AG10803 (cell line): ENCODE data around the gene ARHGEF16.
A peak's percentile ranks its signal among the peaks of the same experiment; 100 is the strongest.

Source experiments
- DNase-seq: peaks from one replicate; pipeline ENCODE4 v3.0.0; 2010; ENCODE audit warnings: low read depth
- H3K4me3 ChIP-seq: 2 replicates; pipeline ENCODE4 v1.5.1; 2011; ENCODE audit warnings: mild to moderate bottlenecking, low read length, control low read depth
- TF ChIP-seq, protein P1 (sequence below): conservative IDR thresholded peaks from 2 replicates; pipeline ENCODE4 v1.5.1; 2011; ENCODE audit warnings: mild to moderate bottlenecking, low read length, control low read depth, inconsistent platforms

The ARHGEF16 gene

DNA sequence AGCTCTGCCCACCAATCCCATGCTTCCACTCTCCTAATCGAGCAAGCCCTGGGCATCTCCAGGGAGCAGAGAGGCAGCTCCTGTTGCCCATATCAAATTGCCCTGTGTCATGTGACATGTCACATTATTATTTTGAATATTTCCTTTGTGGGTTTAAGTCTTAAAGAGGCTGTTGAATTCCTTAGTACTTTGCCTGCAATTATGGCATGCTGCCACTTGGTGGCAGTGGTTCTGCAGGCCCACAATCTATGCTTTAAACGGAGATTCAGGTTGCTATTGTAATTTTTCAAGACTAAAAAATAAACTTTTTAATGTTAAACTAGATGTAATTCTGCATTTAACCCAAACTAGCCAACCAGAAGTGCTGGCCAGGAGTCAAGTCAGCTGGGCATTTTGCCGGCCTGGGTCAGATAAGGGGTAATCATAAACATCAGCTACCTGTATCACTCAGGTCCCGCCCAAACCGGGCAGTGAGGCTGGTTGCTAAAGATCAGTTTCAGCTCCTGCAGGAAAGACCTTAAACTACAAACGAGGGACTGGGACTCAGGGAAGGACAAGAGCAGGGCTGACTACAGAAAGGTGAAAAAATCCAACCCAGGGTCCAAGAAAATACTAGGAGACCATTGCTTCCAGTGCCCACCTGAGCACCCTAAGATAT lies 37.3 kb upstream of the ARHGEF16 start:
- no peak overlapping the region for H3K4me3 ChIP-seq
- TF ChIP-seq, protein P1, sequence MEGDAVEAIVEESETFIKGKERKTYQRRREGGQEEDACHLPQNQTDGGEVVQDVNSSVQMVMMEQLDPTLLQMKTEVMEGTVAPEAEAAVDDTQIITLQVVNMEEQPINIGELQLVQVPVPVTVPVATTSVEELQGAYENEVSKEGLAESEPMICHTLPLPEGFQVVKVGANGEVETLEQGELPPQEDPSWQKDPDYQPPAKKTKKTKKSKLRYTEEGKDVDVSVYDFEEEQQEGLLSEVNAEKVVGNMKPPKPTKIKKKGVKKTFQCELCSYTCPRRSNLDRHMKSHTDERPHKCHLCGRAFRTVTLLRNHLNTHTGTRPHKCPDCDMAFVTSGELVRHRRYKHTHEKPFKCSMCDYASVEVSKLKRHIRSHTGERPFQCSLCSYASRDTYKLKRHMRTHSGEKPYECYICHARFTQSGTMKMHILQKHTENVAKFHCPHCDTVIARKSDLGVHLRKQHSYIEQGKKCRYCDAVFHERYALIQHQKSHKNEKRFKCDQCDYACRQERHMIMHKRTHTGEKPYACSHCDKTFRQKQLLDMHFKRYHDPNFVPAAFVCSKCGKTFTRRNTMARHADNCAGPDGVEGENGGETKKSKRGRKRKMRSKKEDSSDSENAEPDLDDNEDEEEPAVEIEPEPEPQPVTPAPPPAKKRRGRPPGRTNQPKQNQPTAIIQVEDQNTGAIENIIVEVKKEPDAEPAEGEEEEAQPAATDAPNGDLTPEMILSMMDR: peak; percentile 13
- DNase-seq: no peak

DNA sequence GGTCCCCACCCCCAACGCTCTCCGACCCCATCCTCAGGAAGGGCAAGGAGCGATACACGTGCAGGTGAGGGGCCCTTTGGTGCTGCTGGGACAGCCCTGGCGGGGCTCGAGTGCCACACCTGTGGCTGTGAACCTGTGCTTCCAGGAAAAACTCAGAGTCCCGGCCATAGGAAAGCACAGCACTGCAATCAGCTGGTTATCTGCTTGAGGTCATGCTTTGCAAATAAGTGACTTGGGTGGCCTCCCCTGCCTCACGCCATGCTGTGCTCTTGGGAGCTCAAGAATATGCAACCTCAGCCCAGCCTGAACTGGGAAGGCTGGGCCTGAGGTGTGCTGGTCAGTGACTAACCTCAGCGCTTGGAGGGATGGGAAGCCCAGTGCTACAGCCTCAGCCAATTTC lies 36.5 kb upstream of the ARHGEF16 start:
- TF ChIP-seq, protein P1: no peak
- no peak overlapping the region for H3K4me3 ChIP-seq
- no peak for DNase-seq

DNA sequence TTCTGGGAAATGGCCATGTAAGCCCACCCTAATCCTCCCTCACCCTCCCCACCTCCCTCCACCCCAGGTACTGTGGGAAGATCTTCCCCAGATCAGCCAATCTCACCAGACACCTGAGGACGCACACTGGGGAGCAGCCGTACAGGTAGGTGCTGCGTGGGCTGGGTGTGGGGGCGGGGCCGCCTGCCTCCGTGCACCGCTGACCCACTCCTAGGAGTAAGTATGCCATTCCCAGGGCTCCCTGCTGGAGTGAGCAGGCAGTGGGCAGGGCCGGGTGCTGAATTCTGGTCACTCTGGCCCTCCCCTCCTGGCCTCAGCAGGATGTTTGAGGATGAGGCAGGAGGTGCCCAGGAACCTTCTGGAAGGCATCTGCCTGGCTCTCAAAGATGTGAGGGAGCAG lies 35.9 kb upstream of the ARHGEF16 start:
- TF ChIP-seq, protein P1: no peak
- no peak for DNase-seq
- H3K4me3 ChIP-seq: no peak overlapping the region

DNA sequence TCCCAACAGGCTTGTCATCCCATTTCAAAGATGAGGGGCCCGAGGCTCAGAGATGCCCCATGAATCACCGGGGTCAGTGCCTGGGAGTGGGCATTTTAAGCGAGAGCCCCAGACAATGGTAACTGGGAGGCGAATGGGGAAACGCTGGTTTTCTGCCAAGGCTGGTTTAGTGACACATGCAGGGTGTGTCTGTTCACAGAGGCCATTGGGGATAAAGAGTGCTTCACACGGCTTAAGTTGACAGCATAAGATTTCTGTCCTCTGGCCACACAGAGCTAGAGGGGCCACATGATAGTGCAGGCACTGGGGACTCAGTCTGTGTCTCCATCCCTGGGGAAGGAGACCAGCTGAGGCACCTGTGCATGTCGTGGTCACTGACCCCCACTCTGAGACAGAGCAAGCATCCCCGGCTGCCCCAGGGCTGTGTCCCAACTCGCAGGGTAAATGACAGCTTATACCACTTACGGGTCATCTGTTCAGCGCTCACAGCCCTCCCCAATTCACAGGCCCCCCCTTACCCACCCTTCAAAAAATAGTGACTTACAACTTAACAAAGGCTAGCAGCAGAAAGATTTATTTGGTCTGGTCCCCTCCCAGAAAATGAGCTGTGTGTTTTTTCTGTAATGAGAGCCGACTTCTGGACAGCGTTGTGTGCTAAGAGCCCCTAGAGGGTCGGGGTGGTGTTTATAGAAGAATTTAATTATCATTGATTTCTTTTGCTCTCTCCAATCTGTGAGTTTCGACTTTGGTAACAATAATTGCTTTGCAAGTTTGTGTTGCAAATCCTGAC lies 34.9 kb upstream of the ARHGEF16 start:
- peak; percentile 8 for DNase-seq

DNA sequence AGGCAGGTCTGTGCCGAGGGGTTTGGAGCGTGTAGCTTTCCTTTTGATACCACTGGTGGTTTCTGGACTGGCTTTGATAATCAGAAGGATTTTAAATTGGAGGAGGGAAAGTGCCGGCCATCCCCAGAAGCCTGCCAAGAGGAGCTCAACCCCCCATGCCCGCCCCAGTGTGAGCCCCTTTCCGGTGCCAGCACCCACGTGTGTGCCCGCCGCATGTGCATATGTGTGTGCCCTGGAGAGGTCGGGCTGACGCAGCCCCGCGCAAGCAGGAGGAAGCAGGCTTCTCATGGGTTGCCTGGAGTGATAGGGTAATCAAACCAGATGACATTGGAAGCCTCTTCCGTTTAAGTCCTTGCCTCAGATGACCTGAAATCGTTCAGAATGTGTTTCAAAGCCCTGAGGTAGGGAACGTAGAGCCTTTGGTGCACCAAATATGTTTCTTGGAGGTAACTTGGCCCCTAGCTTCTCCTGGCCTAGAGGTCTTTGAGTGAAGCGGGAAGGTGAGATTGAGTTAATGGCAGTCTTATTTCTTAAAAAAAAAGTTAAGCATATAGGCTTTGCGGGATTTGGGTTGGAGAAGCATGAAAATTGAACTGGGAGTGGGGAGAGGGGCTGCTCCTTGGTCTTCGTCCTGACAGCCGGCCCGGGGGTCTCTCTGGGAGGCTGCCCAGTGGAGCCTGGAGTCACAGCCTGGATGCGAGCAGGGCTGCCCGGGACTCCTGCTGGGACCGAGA lies 34.1 kb upstream of the ARHGEF16 start:
- DNase-seq: no peak
- TF ChIP-seq, protein P1: no peak
- H3K4me3 ChIP-seq: no peak overlapping the region

More for the DNA sequence above, 34.9 kb upstream of the ARHGEF16 start:
- TF ChIP-seq, protein P1: no peak
- no peak overlapping the region for H3K4me3 ChIP-seq

GRCh38 chr1:3422638-3423037 lies 31.8 kb upstream of the ARHGEF16 start:
- TF ChIP-seq, protein P1: no peak
- no peak for DNase-seq

More at GRCh38 chr1:3422638-3423037, 31.8 kb upstream of the ARHGEF16 start:
- H3K4me3 ChIP-seq: no peak overlapping the region
